ENCODE data around the gene PROM1. TPM values are rescaled to one million over a fixed set of nuclear protein-coding genes. Genes with fewer than 3 reads are reported as not detected.

Gene PROM1
- total and polyA plus RNA-seq, 9 donors: 0.10 to 3.3 (median 0.81) TPM

DNA sequence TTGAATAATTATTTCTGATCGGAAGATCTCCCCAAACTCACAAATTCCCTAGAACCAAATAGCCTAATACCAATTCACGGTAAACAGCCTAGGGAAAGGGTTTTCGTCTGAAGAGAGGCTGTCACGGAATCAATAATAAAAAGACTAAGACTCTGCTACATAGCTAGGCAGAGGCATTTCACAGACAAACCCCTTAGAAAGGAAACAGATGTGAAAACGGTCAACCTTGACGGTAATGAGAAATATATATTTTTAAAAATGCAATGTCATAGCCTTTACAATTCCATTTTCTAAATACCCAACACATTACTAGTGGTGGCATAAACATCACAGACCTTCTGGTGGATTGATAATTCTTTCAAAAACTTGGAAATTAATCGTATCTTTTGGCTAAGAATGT lies 28.4 kb downstream of the PROM1 start:
- Histone ChIP-seq H3K9me3 (no peaks in the 10 kb centered on the region), H3K4me1 (ENCODE audit: insufficient read depth) (peaks cover 4% of the 10 kb centered on the region), H3K27ac (no peak overlapping the region), H3K27me3 (no peaks in the 10 kb centered on the region), H3K4me3 (no peak overlapping the region), H3K36me3 (no peaks in the 10 kb centered on the region)
- intact Hi-C loops (cut with DNase I): no loop called here
- DNase-seq: no peak
- TF ChIP-seq, protein P1, sequence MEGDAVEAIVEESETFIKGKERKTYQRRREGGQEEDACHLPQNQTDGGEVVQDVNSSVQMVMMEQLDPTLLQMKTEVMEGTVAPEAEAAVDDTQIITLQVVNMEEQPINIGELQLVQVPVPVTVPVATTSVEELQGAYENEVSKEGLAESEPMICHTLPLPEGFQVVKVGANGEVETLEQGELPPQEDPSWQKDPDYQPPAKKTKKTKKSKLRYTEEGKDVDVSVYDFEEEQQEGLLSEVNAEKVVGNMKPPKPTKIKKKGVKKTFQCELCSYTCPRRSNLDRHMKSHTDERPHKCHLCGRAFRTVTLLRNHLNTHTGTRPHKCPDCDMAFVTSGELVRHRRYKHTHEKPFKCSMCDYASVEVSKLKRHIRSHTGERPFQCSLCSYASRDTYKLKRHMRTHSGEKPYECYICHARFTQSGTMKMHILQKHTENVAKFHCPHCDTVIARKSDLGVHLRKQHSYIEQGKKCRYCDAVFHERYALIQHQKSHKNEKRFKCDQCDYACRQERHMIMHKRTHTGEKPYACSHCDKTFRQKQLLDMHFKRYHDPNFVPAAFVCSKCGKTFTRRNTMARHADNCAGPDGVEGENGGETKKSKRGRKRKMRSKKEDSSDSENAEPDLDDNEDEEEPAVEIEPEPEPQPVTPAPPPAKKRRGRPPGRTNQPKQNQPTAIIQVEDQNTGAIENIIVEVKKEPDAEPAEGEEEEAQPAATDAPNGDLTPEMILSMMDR (IDR thresholded peaks at IDR 0.05): no peak
- TF ChIP-seq EP300 (IDR thresholded peaks at IDR 0.05) (no peak), POLR2A (IDR thresholded peaks at IDR 0.05) (no peak)
- WGBS, 3 donors: 15 to 34% (median 34%) methylated on average over 7 of the region's 7 CpGs

DNA sequence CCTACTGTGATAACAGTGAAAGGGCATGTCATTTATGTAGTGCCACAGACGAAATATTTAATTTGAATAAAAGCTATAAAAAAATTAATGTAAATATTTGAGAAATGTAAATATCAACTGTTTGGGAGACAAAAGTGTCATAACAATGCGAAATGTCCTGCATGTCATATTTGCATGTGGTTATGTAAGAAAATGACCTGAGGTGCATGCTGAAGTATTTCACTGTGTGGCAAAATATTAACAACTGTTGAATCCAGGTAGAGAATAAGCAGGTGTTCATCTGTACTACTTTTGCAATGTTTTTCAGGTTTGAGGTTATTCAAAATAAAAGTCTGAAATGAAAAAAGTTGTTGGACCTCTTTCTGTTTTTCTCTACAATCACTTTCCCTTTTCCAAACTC lies 30.9 kb downstream of the PROM1 start:
- intact Hi-C loops (cut with DNase I): no loop called here
- WGBS, 3 donors: 64 to 74% (median 68%) methylated on average over 2 of the region's 2 CpGs
- no peak for TF ChIP-seq EP300 (IDR thresholded peaks at IDR 0.05)
- Histone ChIP-seq H3K4me1 (ENCODE audit: insufficient read depth) (peaks cover 4% of the 10 kb centered on the region), H3K9me3 (no peaks in the 10 kb centered on the region), H3K27me3 (no peaks in the 10 kb centered on the region), H3K27ac (no peak overlapping the region), H3K36me3 (no peaks in the 10 kb centered on the region), H3K4me3 (no peak overlapping the region)
- DNase-seq: no peak

DNA sequence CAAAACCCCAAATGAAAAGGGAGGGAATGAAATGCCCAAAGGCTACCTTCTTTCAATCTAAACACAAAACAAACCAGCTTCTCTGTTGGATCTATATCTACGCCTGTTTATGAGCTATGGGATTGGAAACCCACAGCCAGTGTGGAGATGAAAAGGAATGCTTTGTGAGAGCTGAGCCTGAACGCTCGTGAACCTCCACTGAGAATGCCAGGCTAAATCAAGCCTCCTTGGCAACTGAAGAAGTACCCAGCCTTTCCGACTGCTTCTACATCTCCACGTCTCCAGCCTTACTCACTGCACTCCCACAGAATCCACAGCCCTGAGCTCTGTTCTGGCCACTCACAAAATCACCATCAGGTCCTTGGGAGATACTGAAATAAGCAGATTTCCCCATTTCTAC lies 31.8 kb downstream of the PROM1 start:
- no peak overlapping the region for H3K4me3 ChIP-seq
- TF ChIP-seq EP300 (IDR thresholded peaks at IDR 0.05) (no peak), POLR2A (IDR thresholded peaks at IDR 0.05) (no peak)
- TF ChIP-seq, protein P1 (IDR thresholded peaks at IDR 0.05): no peak
- intact Hi-C loops (cut with DNase I): no loop called here

DNA sequence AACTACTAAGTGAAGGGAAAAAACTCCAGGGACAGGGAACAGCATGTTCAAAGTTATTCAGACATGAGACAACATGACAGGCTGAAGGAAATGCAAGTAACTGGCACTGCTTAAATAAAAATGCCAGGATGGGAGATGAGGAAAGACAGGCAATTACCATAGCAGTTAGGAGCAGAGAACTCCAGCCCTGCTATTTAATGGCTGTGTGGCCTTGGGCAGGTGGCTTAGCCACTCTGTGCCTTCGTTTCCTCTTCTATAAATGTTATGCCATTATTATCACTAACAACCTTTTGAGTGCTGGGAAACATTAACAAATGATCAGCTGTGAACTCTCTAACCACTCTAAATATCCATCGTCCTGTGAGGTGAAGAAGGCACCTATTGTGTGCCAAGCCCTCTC lies 32.7 kb downstream of the PROM1 start:
- TF ChIP-seq POLR2A (IDR thresholded peaks at IDR 0.05) (no peak), EP300 (IDR thresholded peaks at IDR 0.05) (no peak)
- TF ChIP-seq, protein P1 (IDR thresholded peaks at IDR 0.05): no peak
- intact Hi-C loops (cut with DNase I): no loop called here
- H3K27me3 ChIP-seq: no peaks in the 10 kb centered on the region
- H3K9me3 ChIP-seq: no peaks in the 10 kb centered on the region
- no peak for DNase-seq
- H3K36me3 ChIP-seq: no peaks in the 10 kb centered on the region
- H3K27ac ChIP-seq: no peak overlapping the region
- WGBS, 3 donors: 85 to 91% (median 88%) methylated on average over 2 of the region's 2 CpGs
- H3K4me1 ChIP-seq (ENCODE audit: insufficient read depth): peaks cover 3% of the 10 kb centered on the region
- no peak overlapping the region for H3K4me3 ChIP-seq

More for the DNA sequence above, 31.8 kb downstream of the PROM1 start:
- Histone ChIP-seq H3K9me3 (no peaks in the 10 kb centered on the region), H3K36me3 (no peaks in the 10 kb centered on the region), H3K27ac (no peak overlapping the region), H3K27me3 (no peaks in the 10 kb centered on the region), H3K4me1 (ENCODE audit: insufficient read depth) (peaks cover 4% of the 10 kb centered on the region)
- DNase-seq: no peak
- WGBS, 3 donors: 89 to 97% (median 92%) methylated on average over 5 of the region's 5 CpGs

DNA sequence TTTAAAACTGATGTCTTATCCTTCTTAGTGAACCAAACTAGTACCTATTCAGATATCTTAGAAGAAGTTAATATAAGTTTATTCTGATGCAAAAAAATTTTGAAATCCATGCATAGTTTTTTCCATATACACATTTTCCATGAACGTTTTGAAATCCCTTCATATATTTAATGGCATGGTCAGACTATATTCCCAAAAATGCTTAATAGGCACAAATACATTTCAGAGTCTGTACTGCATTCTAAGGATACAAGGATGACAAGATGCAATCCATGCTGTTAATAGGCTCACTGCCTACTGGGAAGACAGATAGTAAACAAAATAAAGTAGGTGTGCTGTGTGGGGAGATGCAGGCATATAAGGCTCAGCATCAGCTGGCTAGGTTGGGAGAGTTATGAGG lies 33.2 kb downstream of the PROM1 start:
- TF ChIP-seq, protein P1 (IDR thresholded peaks at IDR 0.05): no peak
- TF ChIP-seq POLR2A (IDR thresholded peaks at IDR 0.05) (no peak), EP300 (IDR thresholded peaks at IDR 0.05) (no peak)
- H3K27ac ChIP-seq: no peak overlapping the region
- H3K4me3 ChIP-seq: no peak overlapping the region
- no peaks in the 10 kb centered on the region for H3K27me3 ChIP-seq
- H3K9me3 ChIP-seq: no peaks in the 10 kb centered on the region
- no peaks in the 10 kb centered on the region for H3K36me3 ChIP-seq
- H3K4me1 ChIP-seq (ENCODE audit: insufficient read depth): no peaks in the 10 kb centered on the region
- no peak for DNase-seq
- intact Hi-C loops (cut with DNase I): no loop called here
- WGBS, 3 donors: 42 to 55% (median 50%) methylated on average over 1 of the region's 1 CpG
